ENCODE results near the gene DEAF1. TPM values are rescaled to one million over a fixed set of nuclear protein-coding genes. Genes with fewer than 3 reads are reported as not detected.

The DEAF1 gene
- polyA plus RNA-seq, 1 donor (not counting 4 experiments of a cell fraction or from before 2014, with no cell fraction given): 8.1 TPM

DNA sequence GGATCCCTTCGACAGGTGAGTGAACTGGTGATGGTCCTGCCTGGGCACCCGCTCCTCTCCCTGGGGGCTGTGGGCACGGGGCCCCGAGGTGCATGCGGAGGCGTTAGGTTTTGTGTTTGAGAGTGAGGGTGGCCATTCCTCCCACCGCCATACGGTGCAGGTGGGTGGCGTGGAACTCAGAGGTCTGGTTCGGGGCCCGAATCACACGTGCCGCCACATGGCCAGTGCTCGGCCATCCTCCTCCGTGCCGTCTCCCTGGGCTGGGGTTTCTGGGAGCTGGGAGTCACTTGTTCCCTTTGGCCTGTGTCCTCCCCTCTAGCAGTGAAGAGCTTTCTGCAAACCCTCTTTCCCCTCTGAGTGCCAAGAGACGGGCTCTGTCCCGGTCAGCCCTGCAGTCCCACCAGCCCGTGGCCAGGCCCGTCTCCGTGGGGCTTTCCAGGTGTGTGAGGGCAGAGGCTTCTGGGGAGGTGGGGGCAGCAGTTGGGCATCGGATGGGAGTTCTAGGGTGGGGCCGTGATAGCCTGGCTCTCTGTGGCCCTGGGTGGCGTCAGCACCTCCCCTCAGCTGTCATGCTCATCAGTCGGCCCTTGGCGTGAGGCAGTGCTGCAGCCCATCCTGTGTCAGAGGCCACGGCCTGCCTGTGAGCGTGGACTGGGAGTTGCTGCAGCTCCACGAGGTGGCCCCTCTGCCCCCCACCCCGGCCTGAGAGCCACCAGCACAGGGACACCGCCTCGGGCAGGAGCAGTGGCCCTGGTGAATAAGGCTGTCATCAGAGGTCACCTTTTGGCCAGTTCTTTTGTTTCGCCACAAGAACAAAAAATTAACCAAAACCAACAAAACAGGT lies 89.5 kb downstream of the DEAF1 start:
- Histone ChIP-seq H3K36me3 (ENCODE audit: control insufficient read depth in 2 of 2, extremely low read depth in 1 of 2, insufficient read depth in 2 of 2, low read length in 2 of 2) (peaks cover 54 to 59% of the 10 kb centered on the region in 2 experiments), H3K27me3 (ENCODE audit: control insufficient read depth, extremely low read depth, insufficient read depth, low read length) (no peaks in the 10 kb centered on the region), H3K27ac (ENCODE audit: control insufficient read depth, insufficient read depth, low read length) (no peak overlapping the region), H3K4me2 (ENCODE audit: control insufficient read depth, extremely low read depth, insufficient read depth, low read depth, low read length) (no peak overlapping the region), H3K79me2 (ENCODE audit: control insufficient read depth, insufficient read depth, low read length) (peaks cover 2% of the 10 kb centered on the region), H3K4me3 (ENCODE audit: control insufficient read depth in 2 of 3, extremely low read depth in 1 of 3, insufficient read depth in 2 of 3, low read depth in 1 of 3, low read length in 3 of 3) (no peak overlapping the region), H3K9ac (ENCODE audit: control insufficient read depth, extremely low read depth, insufficient read depth, low read length) (no peak overlapping the region), H4K20me1 (ENCODE audit: control insufficient read depth, extremely low read depth, insufficient read depth, low read length) (no peaks in the 10 kb centered on the region), H3K4me1 (ENCODE audit: control insufficient read depth, extremely low read depth, insufficient read depth, low read length) (peaks cover 9% of the 10 kb centered on the region), H3K9me1 (ENCODE audit: control insufficient read depth, extremely low read depth, insufficient read depth, low read length) (no peaks in the 10 kb centered on the region), H3K9me3 (ENCODE audit: control insufficient read depth, low read depth, low read length) (no peaks in the 10 kb centered on the region), H2AFZ (ENCODE audit: control insufficient read depth, low read length) (no peak overlapping the region)
- FAIRE-seq: no peak
- TF ChIP-seq, protein P1, sequence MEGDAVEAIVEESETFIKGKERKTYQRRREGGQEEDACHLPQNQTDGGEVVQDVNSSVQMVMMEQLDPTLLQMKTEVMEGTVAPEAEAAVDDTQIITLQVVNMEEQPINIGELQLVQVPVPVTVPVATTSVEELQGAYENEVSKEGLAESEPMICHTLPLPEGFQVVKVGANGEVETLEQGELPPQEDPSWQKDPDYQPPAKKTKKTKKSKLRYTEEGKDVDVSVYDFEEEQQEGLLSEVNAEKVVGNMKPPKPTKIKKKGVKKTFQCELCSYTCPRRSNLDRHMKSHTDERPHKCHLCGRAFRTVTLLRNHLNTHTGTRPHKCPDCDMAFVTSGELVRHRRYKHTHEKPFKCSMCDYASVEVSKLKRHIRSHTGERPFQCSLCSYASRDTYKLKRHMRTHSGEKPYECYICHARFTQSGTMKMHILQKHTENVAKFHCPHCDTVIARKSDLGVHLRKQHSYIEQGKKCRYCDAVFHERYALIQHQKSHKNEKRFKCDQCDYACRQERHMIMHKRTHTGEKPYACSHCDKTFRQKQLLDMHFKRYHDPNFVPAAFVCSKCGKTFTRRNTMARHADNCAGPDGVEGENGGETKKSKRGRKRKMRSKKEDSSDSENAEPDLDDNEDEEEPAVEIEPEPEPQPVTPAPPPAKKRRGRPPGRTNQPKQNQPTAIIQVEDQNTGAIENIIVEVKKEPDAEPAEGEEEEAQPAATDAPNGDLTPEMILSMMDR (optimal IDR thresholded peaks at IDR 0.05 in 1 of 3, IDR thresholded peaks at IDR 0.05 in 1 of 3, conservative IDR thresholded peaks at IDR 0.05 in 1 of 3; ENCODE audit: extremely low read depth in 1 of 3, insufficient read depth in 2 of 3, low read length in 3 of 3): no peak
- TF ChIP-seq EZH2 (IDR thresholded peaks at IDR 0.05; ENCODE audit: low read length): no peak
- dilution Hi-C loops (cut with MboI; ENCODE audit: extremely low pct_ligation_motif_present, low sequenced_read_pairs): no loop called here
- no peak for DNase-seq (ENCODE audit: low read depth, low spot score)

DNA sequence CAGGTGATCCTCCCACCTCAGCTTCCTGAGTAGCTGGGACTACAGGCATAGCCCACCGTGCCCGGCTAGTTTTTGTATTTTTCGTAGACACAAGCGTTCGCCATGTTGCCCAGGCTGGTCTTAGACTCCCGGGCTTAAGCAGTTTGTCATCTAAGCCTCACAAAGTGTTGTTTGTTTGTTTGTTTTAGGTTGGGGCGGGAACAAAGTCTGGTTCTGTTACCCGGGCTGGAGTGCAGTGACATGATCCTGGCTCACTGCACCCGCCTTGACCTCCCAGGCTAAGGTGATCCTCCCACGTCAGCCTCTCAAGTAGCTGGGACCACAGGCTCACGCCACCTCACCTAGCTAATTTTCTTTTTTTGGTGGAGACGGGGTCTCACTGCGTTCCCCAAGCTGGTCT lies 91.9 kb downstream of the DEAF1 start:
- TF ChIP-seq EZH2 (IDR thresholded peaks at IDR 0.05; ENCODE audit: low read length): no peak
- TF ChIP-seq, protein P1 (optimal IDR thresholded peaks at IDR 0.05 in 1 of 3, IDR thresholded peaks at IDR 0.05 in 1 of 3, conservative IDR thresholded peaks at IDR 0.05 in 1 of 3; ENCODE audit: extremely low read depth in 1 of 3, insufficient read depth in 2 of 3, low read length in 3 of 3): no peak
- peaks cover 7% of the 10 kb centered on the region for H3K79me2 ChIP-seq (ENCODE audit: control insufficient read depth, insufficient read depth, low read length)
- H2AFZ ChIP-seq (ENCODE audit: control insufficient read depth, low read length): no peak overlapping the region
- no peak overlapping the region for H3K27ac ChIP-seq (ENCODE audit: control insufficient read depth, insufficient read depth, low read length)
- dilution Hi-C loops (cut with MboI; ENCODE audit: extremely low pct_ligation_motif_present, low sequenced_read_pairs): no loop called here
- H3K4me1 ChIP-seq (ENCODE audit: control insufficient read depth, extremely low read depth, insufficient read depth, low read length): peaks cover 9% of the 10 kb centered on the region
- peaks cover 48 to 61% of the 10 kb centered on the region in 2 experiments for H3K36me3 ChIP-seq (ENCODE audit: control insufficient read depth in 2 of 2, extremely low read depth in 1 of 2, insufficient read depth in 2 of 2, low read length in 2 of 2)
- no peaks in the 10 kb centered on the region for H4K20me1 ChIP-seq (ENCODE audit: control insufficient read depth, extremely low read depth, insufficient read depth, low read length)
- H3K4me3 ChIP-seq (ENCODE audit: control insufficient read depth in 2 of 3, extremely low read depth in 1 of 3, insufficient read depth in 2 of 3, low read depth in 1 of 3, low read length in 3 of 3): no peak overlapping the region
- H3K9me1 ChIP-seq (ENCODE audit: control insufficient read depth, extremely low read depth, insufficient read depth, low read length): no peaks in the 10 kb centered on the region
- H3K4me2 ChIP-seq (ENCODE audit: control insufficient read depth, extremely low read depth, insufficient read depth, low read depth, low read length): no peak overlapping the region
- no peak for DNase-seq (ENCODE audit: low read depth, low spot score)
- H3K27me3 ChIP-seq (ENCODE audit: control insufficient read depth, extremely low read depth, insufficient read depth, low read length): no peaks in the 10 kb centered on the region
- no peak overlapping the region for H3K9ac ChIP-seq (ENCODE audit: control insufficient read depth, extremely low read depth, insufficient read depth, low read length)
- no peak for FAIRE-seq
- H3K9me3 ChIP-seq (ENCODE audit: control insufficient read depth, low read depth, low read length): no peaks in the 10 kb centered on the region

All from keratinocyte (primary cell).